PFSK-1 (cell line): ENCODE data around the gene SDF2.
A peak's percentile ranks its signal among the peaks of the same experiment; 100 is the strongest.

Experiments
- FOXP2 ChIP-seq: optimal IDR thresholded peaks from 2 replicates; pipeline ENCODE3; 2011; ENCODE audit warnings: borderline replicate concordance, control low read depth, inconsistent platforms; ENCODE audit not compliant: insufficient read depth; ENCODE audit errors: extremely low read length, extremely low read depth
- POLR2AphosphoS5 ChIP-seq: IDR thresholded peaks from 2 replicates; pipeline ENCODE4 v1.6.1; 2012; ENCODE audit warnings: low read depth, mild to moderate bottlenecking, control low read depth, low read length, moderate library complexity
- REST ChIP-seq, 2 experiments: IDR thresholded peaks; 2 replicates each; pipeline versions ENCODE4 v1.6.1 to v1.8.0; 2011 to 2012; ENCODE audit warnings: low read depth in 2 of 2, low read length in 2 of 2, control low read depth in 1 of 2, inconsistent platforms in 1 of 2, mild to moderate bottlenecking in 1 of 2, moderate library complexity in 1 of 2; ENCODE audit not compliant: insufficient read depth in 1 of 2
- SIN3A ChIP-seq: IDR thresholded peaks from 2 replicates; pipeline ENCODE4 v1.6.1; 2012; ENCODE audit warnings: mild to moderate bottlenecking, low read length, moderate library complexity, borderline replicate concordance; ENCODE audit not compliant: insufficient read depth
- TAF1 ChIP-seq: IDR thresholded peaks from 2 replicates; pipeline ENCODE4 v1.6.1; 2012; ENCODE audit warnings: low read length, control low read depth, borderline replicate concordance; ENCODE audit not compliant: insufficient read depth

The SDF2 gene

DNA sequence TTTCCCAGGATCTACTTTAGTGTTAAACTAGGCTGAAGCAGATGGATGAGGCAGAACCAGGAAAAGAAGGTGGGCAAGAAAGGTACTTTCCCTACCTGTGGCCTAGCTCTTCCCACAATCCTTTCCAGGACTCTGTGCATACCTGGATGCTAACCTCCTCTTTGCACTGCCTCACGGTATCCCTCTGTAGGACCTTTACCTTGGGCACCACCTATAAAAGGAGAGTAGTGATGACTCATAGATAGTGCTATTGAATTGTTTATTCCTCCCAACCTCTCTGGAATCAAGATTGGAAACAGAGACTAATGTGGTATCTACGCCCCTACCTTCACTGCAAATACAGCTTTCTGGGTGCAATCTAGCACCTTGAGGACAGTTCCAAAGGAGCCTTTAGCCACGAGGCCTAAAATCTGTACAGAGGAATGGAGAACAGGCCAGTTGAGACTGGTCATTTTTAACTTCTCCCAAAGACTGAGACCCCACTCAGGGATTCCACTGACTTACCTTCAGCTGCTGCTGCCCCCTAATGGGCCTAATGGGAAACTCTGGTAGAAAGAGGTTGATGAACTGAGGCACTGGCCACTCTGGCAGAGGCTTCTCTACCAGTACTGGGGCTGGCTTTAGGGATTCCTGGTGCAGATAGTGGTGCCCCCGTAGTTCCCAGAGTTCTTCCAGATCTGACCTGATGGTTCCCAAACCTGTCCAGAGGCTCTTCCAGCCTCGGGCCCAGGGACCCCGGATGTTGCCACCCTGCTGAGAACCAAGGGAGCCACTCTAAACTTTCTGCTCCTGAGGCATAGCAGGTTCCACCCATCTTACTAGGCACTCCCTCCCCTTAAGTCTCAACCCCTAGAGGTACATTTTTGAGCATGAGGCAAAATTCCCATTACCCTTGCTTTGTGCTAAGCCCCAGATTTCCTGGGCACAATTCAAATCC lies 48.5 kb downstream of the SDF2 start:
- TF ChIP-seq SIN3A (no peak), TAF1 (no peak), REST (IDR thresholded peaks at IDR 0.05; ENCODE audit: insufficient read depth in 1 of 2, low read depth in 2 of 2, low read length in 2 of 2) (no peak), FOXP2 (no peak), POLR2AphosphoS5 (no peak)

DNA sequence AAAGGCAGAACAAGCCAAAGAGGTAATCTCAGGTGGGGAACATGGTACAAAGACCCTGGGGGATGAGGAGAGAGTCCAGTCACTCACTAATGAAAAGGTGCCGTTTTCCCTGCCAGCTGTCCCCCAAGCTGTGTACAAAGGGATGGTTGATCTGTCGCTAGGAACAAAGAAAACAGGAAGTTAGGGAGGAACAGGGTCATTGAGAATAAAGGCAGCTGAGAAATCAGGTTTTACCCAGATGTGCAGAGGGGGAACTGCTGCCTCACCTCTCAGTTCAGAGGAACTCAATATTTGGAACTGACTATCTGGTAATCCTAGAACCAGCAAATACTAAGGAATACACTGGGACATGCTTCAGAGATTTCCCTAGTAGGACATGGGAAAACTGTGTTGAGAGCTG lies 49.2 kb downstream of the SDF2 start:
- TF ChIP-seq FOXP2 = no peak
- TF ChIP-seq POLR2AphosphoS5 = no peak; the same call in 1 of the 2 replicates
- no peak for TF ChIP-seq TAF1

- no peak for TF ChIP-seq REST (IDR thresholded peaks at IDR 0.05; ENCODE audit: insufficient read depth in 1 of 2, low read depth in 2 of 2, low read length in 2 of 2)
- TF ChIP-seq TAF1 = no peak
- TF ChIP-seq POLR2AphosphoS5 = no peak; the same call in 1 of the 2 replicates
- no peak for TF ChIP-seq SIN3A
- TF ChIP-seq FOXP2 = no peak
Measured at GRCh38 chr17:28610376-28610775, 51.3 kb downstream of the SDF2 start.

GRCh38 chr17:28599311-28600184 lies 62.2 kb downstream of the SDF2 start:
- TF ChIP-seq SIN3A (peak; percentile 87; the same call in 1 of the 2 replicates), POLR2AphosphoS5 (no peak; the same call in 1 of the 2 replicates)

DNA sequence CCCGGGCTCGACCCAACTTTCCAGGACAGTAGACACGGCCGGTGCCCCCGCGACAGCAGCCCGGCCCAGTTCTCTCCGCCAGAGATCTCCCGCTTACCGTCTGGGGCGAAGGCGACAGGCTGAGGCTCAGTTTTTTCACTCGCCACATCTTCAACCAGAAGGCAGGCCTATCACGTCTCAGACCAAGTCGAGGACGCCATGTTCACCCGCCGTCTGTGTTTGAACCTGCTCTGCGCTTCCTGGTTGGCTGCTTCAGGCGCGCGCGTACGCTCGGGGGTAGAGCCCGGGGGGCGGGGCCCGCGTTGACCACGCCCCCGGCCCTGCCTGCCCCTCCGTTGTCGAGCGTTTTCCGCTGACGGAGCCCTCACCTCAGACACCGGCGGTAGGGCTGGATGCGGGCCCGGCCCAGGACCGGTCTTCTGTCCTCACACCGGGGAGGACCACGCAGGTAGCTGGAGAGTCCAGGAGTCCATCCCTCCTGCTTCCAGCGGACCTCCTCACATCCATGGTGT lies 62.9 kb downstream of the SDF2 start, which contains the start of gene SPAG5:
TSS of gene SPAG5 (minus strand) at position 227 of the 512 bp plus-strand sequence. CDS start at position 148, 79 bp downstream.
- TF ChIP-seq TAF1 (peak; percentile 77; the same call in 1 of the 2 replicates), REST (IDR thresholded peaks at IDR 0.05; ENCODE audit: insufficient read depth in 1 of 2, low read depth in 2 of 2, low read length in 2 of 2) (no peak), FOXP2 (peak; percentile 58), POLR2AphosphoS5 (peak; percentile 86; the same call in 1 of the 2 replicates), SIN3A (0 out of 2 replicates have a peak, but pooled peaks have one; percentile 29)
